HG02852 (cell line): ENCODE data around the gene CDK5R2.

Experiments
- ATAC-seq: cut with Tn5 transposase; IDR thresholded peaks from one replicate; pipeline ENCODE4 v1.9.1; 2021; ENCODE audit warnings: mild to moderate bottlenecking, moderate library complexity; ENCODE audit not compliant: unreplicated experiment

CDK5R2 gene

GRCh38 chr2:218961651-218962570 lies 2.4 kb downstream of the CDK5R2 start:
- no peak for ATAC-seq

GRCh38 chr2:218962859-218963492 lies 3.5 kb downstream of the CDK5R2 start:
- no peak for ATAC-seq

- ATAC-seq = no peak
These were observed 4.1 kb downstream of the CDK5R2 start for GRCh38 chr2:218963601-218964000.

- no peak for ATAC-seq
These were observed 4.7 kb downstream of the CDK5R2 start for GRCh38 chr2:218964041-218964771.

- no peak for ATAC-seq
These were observed 11.4 kb downstream of the CDK5R2 start for GRCh38 chr2:218970894-218971293.

- no peak for ATAC-seq
These were observed 15.8 kb downstream of the CDK5R2 start for GRCh38 chr2:218975060-218975777.

- peak; percentile 89 for ATAC-seq
These were observed 20.6 kb downstream of the CDK5R2 start for GRCh38 chr2:218979846-218980734.

GRCh38 chr2:218980735-218981389 lies 21.4 kb downstream of the CDK5R2 start:
- no peak for ATAC-seq

GRCh38 chr2:218981390-218981880 lies 22.0 kb downstream of the CDK5R2 start:
- no peak for ATAC-seq

- no peak for ATAC-seq
These were observed 22.6 kb downstream of the CDK5R2 start for GRCh38 chr2:218981881-218982585.

GRCh38 chr2:218982586-218983262 lies 23.3 kb downstream of the CDK5R2 start:
- no peak for ATAC-seq

- no peak for ATAC-seq
These were observed 23.9 kb downstream of the CDK5R2 start for GRCh38 chr2:218983263-218983933.

GRCh38 chr2:218983934-218984238 lies 24.4 kb downstream of the CDK5R2 start:
- ATAC-seq = no peak

- ATAC-seq = no peak
These were observed 25.0 kb downstream of the CDK5R2 start for GRCh38 chr2:218984239-218985020.

GRCh38 chr2:218985021-218985324 lies 25.5 kb downstream of the CDK5R2 start, which contains the start of gene FEV:
Gene FEV (minus strand): TSS chr2:218985184. CDS start chr2:218985075, 109 bp downstream.
- ATAC-seq = no peak

- ATAC-seq = no peak
These were observed 26.0 kb downstream of the CDK5R2 start for GRCh38 chr2:218985325-218986091.
